Measurements from ENCODE around the gene C21orf91.

Gene C21orf91

GRCh38 chr21:17786071-17786850, 32.9 kb downstream of the C21orf91 start:
- no peaks in the 10 kb centered on the region; the same call in 1 of the 2 replicates for H3K9me3 ChIP-seq (ENCODE audit: insufficient read depth, low read depth, low read length)
- H3K9me2 ChIP-seq (replicated peaks; ENCODE audit: low read depth, low read length): no peaks in the 10 kb centered on the region
- H3K27me3 ChIP-seq (ENCODE audit: insufficient read depth, low read length, poor library complexity, severe bottlenecking): no peaks in the 10 kb centered on the region
- no peak for TF ChIP-seq CTCF (conservative IDR thresholded peaks at IDR 0.05; ENCODE audit: low read length)
- peaks cover 35% of the 10 kb centered on the region for H3F3A ChIP-seq (ENCODE audit: low read depth)
- peaks cover 99% of the 10 kb centered on the region for H3K4me1 ChIP-seq (ENCODE audit: insufficient read depth, low read length, poor library complexity, severe bottlenecking)
- H3K4me2 ChIP-seq (ENCODE audit: low read depth, low read length, poor library complexity, severe bottlenecking): peak overlapping the region; percentile 75
- H3K36me3 ChIP-seq (ENCODE audit: insufficient read depth, low read length): peaks cover 24% of the 10 kb centered on the region
- peaks cover 10% of the 10 kb centered on the region; the same call in 1 of the 2 replicates for H3K79me2 ChIP-seq (ENCODE audit: insufficient read depth, low read length)
- no peak overlapping the region for H2AFZ ChIP-seq (ENCODE audit: low read length)
- H4K20me1 ChIP-seq (ENCODE audit: insufficient read depth, low read length, poor library complexity, severe bottlenecking): no peaks in the 10 kb centered on the region
- H3K9ac ChIP-seq (ENCODE audit: low read depth, low read length, poor library complexity, severe bottlenecking): peak overlapping the region; percentile 66
- peak overlapping the region; percentile 19 for H3K4me3 ChIP-seq (ENCODE audit: low read length, poor library complexity, severe bottlenecking)

DNA sequence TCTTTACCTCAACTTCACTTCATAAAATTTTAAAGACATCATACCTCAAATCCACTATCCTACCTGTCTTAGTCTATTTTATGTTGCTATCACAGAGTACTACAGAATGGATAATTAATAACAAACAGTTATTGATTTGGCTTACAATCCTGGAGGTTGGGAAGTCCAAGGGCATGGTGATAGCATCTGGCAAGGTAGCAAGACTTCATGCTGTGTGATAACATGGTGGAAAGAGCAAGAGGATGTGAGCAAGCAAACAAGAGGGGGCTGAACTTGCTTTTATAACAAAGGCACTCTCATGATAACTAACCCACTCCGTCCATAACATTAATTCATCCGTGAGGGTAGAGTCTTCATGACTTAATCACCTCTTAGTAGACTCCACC, 33.8 kb downstream of the C21orf91 start:
- Histone ChIP-seq H3K9me3 (ENCODE audit: insufficient read depth, low read depth, low read length) (no peaks in the 10 kb centered on the region; the same call in 1 of the 2 replicates), H3K36me3 (ENCODE audit: insufficient read depth, low read length) (peaks cover 22% of the 10 kb centered on the region), H3K4me1 (ENCODE audit: insufficient read depth, low read length, poor library complexity, severe bottlenecking) (peaks cover 99% of the 10 kb centered on the region), H3K4me3 (ENCODE audit: low read length, poor library complexity, severe bottlenecking) (peak overlapping the region; percentile 65), H3K9ac (ENCODE audit: low read depth, low read length, poor library complexity, severe bottlenecking) (peak overlapping the region; percentile 74), H3K79me2 (ENCODE audit: insufficient read depth, low read length) (peaks cover 6% of the 10 kb centered on the region; the same call in 1 of the 2 replicates), H2AFZ (ENCODE audit: low read length) (no peak overlapping the region), H4K20me1 (ENCODE audit: insufficient read depth, low read length, poor library complexity, severe bottlenecking) (no peaks in the 10 kb centered on the region), H3K9me2 (replicated peaks; ENCODE audit: low read depth, low read length) (no peaks in the 10 kb centered on the region), H3K27me3 (ENCODE audit: insufficient read depth, low read length, poor library complexity, severe bottlenecking) (no peaks in the 10 kb centered on the region), H3F3A (ENCODE audit: low read depth) (peaks cover 34% of the 10 kb centered on the region), H3K4me2 (ENCODE audit: low read depth, low read length, poor library complexity, severe bottlenecking) (peak overlapping the region; percentile 82)
- no peak for TF ChIP-seq CTCF (conservative IDR thresholded peaks at IDR 0.05; ENCODE audit: low read length)
- TF ChIP-seq EZH2phosphoT487 (IDR thresholded peaks at IDR 0.05; ENCODE audit: borderline replicate concordance): no peak

- Histone ChIP-seq H3K9me2 (replicated peaks; ENCODE audit: low read depth, low read length) (no peaks in the 10 kb centered on the region), H3F3A (ENCODE audit: low read depth) (peaks cover 28% of the 10 kb centered on the region), H3K9me3 (ENCODE audit: insufficient read depth, low read depth, low read length) (no peaks in the 10 kb centered on the region; the same call in 1 of the 2 replicates), H3K36me3 (ENCODE audit: insufficient read depth, low read length) (peaks cover 22% of the 10 kb centered on the region), H3K4me1 (ENCODE audit: insufficient read depth, low read length, poor library complexity, severe bottlenecking) (peaks cover 99% of the 10 kb centered on the region), H3K4me3 (ENCODE audit: low read length, poor library complexity, severe bottlenecking) (peak overlapping the region; percentile 65), H3K4me2 (ENCODE audit: low read depth, low read length, poor library complexity, severe bottlenecking) (peak overlapping the region; percentile 82), H3K79me2 (ENCODE audit: insufficient read depth, low read length) (peaks cover 6% of the 10 kb centered on the region; the same call in 1 of the 2 replicates), H3K9ac (ENCODE audit: low read depth, low read length, poor library complexity, severe bottlenecking) (peak overlapping the region; percentile 74), H4K20me1 (ENCODE audit: insufficient read depth, low read length, poor library complexity, severe bottlenecking) (no peaks in the 10 kb centered on the region), H3K27me3 (ENCODE audit: insufficient read depth, low read length, poor library complexity, severe bottlenecking) (no peaks in the 10 kb centered on the region), H2AFZ (ENCODE audit: low read length) (no peak overlapping the region)
- TF ChIP-seq CTCF (conservative IDR thresholded peaks at IDR 0.05; ENCODE audit: low read length) (no peak), EZH2phosphoT487 (IDR thresholded peaks at IDR 0.05; ENCODE audit: borderline replicate concordance) (no peak)
Observed at GRCh38 chr21:17784604-17785402, 34.4 kb downstream of the C21orf91 start.

Measured in Loucy (cell line).